GM23338 (cell line): Measurements from ENCODE around the gene PCYT2.

Experiments
- CREB1 ChIP-seq: fragments of 250-450 bp; sonication (Bioruptor Pico); IDR thresholded peaks from 2 replicates; pipeline ENCODE4 v1.5.0; 2020; ENCODE audit warnings: low read depth, mild to moderate bottlenecking, moderate library complexity
- EZH2 ChIP-seq: fragments of 200-600 bp; sonication (generic); IDR thresholded peaks from one replicate; pipeline ENCODE4 v1.8.0; 2017; ENCODE audit warnings: antibody characterized with exemption, mild to moderate bottlenecking, low read depth; ENCODE audit not compliant: unreplicated experiment
- EZH2phosphoT487 ChIP-seq: fragments of 200-600 bp; sonication (generic); IDR thresholded peaks from one replicate; pipeline ENCODE4 v1.8.1; 2018; ENCODE audit warnings: antibody characterized with exemption; ENCODE audit not compliant: unreplicated experiment
- JUNB ChIP-seq: IDR thresholded peaks from one replicate; pipeline ENCODE4 v1.6.1; 2016; ENCODE audit warnings: antibody characterized with exemption; ENCODE audit not compliant: unreplicated experiment
- NANOG ChIP-seq: IDR thresholded peaks from 2 replicates; pipeline ENCODE4 v1.6.1; 2016; ENCODE audit warnings: antibody characterized with exemption, borderline replicate concordance
- POLR2AphosphoS5 ChIP-seq: IDR thresholded peaks from 2 replicates; pipeline ENCODE4 v1.6.1; 2016; ENCODE audit warnings: antibody characterized with exemption, low read depth
- STAT1 ChIP-seq: IDR thresholded peaks from one replicate; pipeline ENCODE4 v1.6.1; 2016; ENCODE audit warnings: antibody characterized with exemption; ENCODE audit not compliant: unreplicated experiment
- ZNF114 ChIP-seq: fragments of 250-450 bp; sonication (Bioruptor Pico); IDR thresholded peaks from 2 replicates; pipeline ENCODE4 v1.5.0; 2020; ENCODE audit warnings: mild to moderate bottlenecking, moderate library complexity
- ZNF331 ChIP-seq: fragments of 250-450 bp; sonication (Bioruptor Pico); IDR thresholded peaks from 2 replicates; pipeline ENCODE4 v1.5.0; 2020; ENCODE audit warnings: low read depth, mild to moderate bottlenecking, moderate library complexity
- TF ChIP-seq, protein P1 (sequence below), 2 experiments: fragments of 200-600 bp in 1 of 2; sonication (generic) in 1 of 2; conservative IDR thresholded peaks; 2 replicates each; pipeline versions ENCODE4 v1.5.1 to v1.6.1; 2016 to 2017; ENCODE audit warnings: antibody characterized with exemption in 2 of 2, low read depth in 2 of 2, mild to moderate bottlenecking in 2 of 2, moderate library complexity in 1 of 2
- TF ChIP-seq, protein P2 (sequence below): IDR thresholded peaks from one replicate; pipeline ENCODE4 v1.6.1; 2018; ENCODE audit warnings: antibody characterized with exemption; ENCODE audit not compliant: unreplicated experiment
- TF ChIP-seq, protein P3 (sequence below): IDR thresholded peaks from 2 replicates; pipeline ENCODE4 v1.6.1; 2016; ENCODE audit warnings: antibody characterized with exemption
- TF ChIP-seq, protein P4 (sequence below): fragments of 250-450 bp; sonication (Bioruptor Pico); IDR thresholded peaks from 2 replicates; pipeline ENCODE4 v1.5.0; 2020; ENCODE audit warnings: mild to moderate bottlenecking, moderate library complexity

DNA sequence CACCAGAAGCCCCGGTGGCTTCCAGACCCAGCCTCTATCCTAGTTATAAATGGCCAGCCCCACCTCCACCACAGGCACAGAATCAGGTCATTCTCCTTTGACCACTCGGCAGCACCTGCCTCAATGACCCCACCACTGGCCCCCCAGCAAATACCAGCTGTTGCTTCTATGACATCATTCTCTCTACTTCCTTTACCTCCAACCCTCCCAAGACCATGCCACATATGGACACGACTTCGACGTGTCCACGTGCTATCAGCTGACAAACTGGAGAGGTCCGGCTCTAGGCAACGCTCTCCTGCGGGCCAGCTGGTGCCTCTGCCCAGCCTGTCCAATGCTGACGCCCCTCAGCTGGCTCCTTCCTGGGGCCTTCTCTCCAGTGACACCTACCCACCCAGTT, 25.7 kb downstream of the PCYT2 start:
- TF ChIP-seq, protein P1, sequence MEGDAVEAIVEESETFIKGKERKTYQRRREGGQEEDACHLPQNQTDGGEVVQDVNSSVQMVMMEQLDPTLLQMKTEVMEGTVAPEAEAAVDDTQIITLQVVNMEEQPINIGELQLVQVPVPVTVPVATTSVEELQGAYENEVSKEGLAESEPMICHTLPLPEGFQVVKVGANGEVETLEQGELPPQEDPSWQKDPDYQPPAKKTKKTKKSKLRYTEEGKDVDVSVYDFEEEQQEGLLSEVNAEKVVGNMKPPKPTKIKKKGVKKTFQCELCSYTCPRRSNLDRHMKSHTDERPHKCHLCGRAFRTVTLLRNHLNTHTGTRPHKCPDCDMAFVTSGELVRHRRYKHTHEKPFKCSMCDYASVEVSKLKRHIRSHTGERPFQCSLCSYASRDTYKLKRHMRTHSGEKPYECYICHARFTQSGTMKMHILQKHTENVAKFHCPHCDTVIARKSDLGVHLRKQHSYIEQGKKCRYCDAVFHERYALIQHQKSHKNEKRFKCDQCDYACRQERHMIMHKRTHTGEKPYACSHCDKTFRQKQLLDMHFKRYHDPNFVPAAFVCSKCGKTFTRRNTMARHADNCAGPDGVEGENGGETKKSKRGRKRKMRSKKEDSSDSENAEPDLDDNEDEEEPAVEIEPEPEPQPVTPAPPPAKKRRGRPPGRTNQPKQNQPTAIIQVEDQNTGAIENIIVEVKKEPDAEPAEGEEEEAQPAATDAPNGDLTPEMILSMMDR (conservative IDR thresholded peaks at IDR 0.05; ENCODE audit: low read depth in 2 of 2) = no peak
- TF ChIP-seq, protein P2, sequence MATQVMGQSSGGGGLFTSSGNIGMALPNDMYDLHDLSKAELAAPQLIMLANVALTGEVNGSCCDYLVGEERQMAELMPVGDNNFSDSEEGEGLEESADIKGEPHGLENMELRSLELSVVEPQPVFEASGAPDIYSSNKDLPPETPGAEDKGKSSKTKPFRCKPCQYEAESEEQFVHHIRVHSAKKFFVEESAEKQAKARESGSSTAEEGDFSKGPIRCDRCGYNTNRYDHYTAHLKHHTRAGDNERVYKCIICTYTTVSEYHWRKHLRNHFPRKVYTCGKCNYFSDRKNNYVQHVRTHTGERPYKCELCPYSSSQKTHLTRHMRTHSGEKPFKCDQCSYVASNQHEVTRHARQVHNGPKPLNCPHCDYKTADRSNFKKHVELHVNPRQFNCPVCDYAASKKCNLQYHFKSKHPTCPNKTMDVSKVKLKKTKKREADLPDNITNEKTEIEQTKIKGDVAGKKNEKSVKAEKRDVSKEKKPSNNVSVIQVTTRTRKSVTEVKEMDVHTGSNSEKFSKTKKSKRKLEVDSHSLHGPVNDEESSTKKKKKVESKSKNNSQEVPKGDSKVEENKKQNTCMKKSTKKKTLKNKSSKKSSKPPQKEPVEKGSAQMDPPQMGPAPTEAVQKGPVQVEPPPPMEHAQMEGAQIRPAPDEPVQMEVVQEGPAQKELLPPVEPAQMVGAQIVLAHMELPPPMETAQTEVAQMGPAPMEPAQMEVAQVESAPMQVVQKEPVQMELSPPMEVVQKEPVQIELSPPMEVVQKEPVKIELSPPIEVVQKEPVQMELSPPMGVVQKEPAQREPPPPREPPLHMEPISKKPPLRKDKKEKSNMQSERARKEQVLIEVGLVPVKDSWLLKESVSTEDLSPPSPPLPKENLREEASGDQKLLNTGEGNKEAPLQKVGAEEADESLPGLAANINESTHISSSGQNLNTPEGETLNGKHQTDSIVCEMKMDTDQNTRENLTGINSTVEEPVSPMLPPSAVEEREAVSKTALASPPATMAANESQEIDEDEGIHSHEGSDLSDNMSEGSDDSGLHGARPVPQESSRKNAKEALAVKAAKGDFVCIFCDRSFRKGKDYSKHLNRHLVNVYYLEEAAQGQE = no peak
- TF ChIP-seq EZH2phosphoT487 = no peak
- no peak for TF ChIP-seq POLR2AphosphoS5
- TF ChIP-seq ZNF331 (CRISPR knock-in tag) = no peak
- no peak for TF ChIP-seq CREB1
- no peak for TF ChIP-seq EZH2
- TF ChIP-seq JUNB = no peak
- TF ChIP-seq ZNF114 (CRISPR knock-in tag) = no peak
- TF ChIP-seq, protein P3, sequence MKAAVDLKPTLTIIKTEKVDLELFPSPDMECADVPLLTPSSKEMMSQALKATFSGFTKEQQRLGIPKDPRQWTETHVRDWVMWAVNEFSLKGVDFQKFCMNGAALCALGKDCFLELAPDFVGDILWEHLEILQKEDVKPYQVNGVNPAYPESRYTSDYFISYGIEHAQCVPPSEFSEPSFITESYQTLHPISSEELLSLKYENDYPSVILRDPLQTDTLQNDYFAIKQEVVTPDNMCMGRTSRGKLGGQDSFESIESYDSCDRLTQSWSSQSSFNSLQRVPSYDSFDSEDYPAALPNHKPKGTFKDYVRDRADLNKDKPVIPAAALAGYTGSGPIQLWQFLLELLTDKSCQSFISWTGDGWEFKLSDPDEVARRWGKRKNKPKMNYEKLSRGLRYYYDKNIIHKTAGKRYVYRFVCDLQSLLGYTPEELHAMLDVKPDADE = no peak
- no peak for TF ChIP-seq STAT1
- no peak for TF ChIP-seq NANOG
- TF ChIP-seq, protein P4, sequence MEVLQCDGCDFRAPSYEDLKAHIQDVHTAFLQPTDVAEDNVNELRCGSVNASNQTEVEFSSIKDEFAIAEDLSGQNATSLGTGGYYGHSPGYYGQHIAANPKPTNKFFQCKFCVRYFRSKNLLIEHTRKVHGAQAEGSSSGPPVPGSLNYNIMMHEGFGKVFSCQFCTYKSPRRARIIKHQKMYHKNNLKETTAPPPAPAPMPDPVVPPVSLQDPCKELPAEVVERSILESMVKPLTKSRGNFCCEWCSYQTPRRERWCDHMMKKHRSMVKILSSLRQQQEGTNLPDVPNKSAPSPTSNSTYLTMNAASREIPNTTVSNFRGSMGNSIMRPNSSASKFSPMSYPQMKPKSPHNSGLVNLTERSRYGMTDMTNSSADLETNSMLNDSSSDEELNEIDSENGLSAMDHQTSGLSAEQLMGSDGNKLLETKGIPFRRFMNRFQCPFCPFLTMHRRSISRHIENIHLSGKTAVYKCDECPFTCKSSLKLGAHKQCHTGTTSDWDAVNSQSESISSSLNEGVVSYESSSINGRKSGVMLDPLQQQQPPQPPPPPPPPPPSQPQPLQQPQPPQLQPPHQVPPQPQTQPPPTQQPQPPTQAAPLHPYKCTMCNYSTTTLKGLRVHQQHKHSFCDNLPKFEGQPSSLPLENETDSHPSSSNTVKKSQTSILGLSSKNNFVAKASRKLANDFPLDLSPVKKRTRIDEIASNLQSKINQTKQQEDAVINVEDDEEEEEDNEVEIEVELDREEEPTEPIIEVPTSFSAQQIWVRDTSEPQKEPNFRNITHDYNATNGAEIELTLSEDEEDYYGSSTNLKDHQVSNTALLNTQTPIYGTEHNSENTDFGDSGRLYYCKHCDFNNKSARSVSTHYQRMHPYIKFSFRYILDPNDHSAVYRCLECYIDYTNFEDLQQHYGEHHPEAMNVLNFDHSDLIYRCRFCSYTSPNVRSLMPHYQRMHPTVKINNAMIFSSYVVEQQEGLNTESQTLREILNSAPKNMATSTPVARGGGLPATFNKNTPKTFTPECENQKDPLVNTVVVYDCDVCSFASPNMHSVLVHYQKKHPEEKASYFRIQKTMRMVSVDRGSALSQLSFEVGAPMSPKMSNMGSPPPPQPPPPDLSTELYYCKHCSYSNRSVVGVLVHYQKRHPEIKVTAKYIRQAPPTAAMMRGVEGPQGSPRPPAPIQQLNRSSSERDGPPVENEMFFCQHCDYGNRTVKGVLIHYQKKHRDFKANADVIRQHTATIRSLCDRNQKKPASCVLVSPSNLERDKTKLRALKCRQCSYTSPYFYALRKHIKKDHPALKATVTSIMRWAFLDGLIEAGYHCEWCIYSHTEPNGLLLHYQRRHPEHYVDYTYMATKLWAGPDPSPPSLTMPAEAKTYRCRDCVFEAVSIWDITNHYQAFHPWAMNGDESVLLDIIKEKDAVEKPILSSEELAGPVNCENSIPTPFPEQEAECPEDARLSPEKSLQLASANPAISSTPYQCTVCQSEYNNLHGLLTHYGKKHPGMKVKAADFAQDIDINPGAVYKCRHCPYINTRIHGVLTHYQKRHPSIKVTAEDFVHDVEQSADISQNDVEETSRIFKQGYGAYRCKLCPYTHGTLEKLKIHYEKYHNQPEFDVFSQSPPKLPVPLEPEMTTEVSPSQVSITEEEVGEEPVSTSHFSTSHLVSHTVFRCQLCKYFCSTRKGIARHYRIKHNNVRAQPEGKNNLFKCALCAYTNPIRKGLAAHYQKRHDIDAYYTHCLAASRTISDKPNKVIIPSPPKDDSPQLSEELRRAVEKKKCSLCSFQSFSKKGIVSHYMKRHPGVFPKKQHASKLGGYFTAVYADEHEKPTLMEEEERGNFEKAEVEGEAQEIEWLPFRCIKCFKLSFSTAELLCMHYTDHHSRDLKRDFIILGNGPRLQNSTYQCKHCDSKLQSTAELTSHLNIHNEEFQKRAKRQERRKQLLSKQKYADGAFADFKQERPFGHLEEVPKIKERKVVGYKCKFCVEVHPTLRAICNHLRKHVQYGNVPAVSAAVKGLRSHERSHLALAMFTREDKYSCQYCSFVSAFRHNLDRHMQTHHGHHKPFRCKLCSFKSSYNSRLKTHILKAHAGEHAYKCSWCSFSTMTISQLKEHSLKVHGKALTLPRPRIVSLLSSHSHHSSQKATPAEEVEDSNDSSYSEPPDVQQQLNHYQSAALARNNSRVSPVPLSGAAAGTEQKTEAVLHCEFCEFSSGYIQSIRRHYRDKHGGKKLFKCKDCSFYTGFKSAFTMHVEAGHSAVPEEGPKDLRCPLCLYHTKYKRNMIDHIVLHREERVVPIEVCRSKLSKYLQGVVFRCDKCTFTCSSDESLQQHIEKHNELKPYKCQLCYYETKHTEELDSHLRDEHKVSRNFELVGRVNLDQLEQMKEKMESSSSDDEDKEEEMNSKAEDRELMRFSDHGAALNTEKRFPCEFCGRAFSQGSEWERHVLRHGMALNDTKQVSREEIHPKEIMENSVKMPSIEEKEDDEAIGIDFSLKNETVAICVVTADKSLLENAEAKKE (CRISPR knock-in tag) = no peak
